Activated CD4-positive, alpha-beta memory T cell treated with anti-CD3 and anti-CD28 coated beads, Interleukin-2, amount 10 ng/mL, durations not matched to agents 7 days and 5 days (primary cell): ENCODE data around the gene FSHB. TPM values are rescaled to one million over a fixed set of nuclear protein-coding genes. Genes with fewer than 3 reads are reported as not detected.
"Not testable (repeated sequence)": the region's sequence is repeated elsewhere in the genome, so short reads cannot be mapped to it uniquely, and the experiment has no call there.

Experiments used
- CTCF ChIA-PET: fragments of 350-600 bp; sonication (Branson Sonifier 250); formaldehyde crosslinking; loops from one replicate; lab custom pipeline; 2021; ENCODE audit warnings: antibody characterized with exemption, inconsistent platforms; lab: Charles Lee
- POLR2A ChIA-PET: fragments of 350-600 bp; sonication (Branson Sonifier 250); formaldehyde crosslinking; loops from one replicate; lab custom pipeline; 2021; ENCODE audit warnings: antibody characterized with exemption; lab: Charles Lee
- DNase-seq: peaks from one replicate; pipeline ENCODE4 v3.0.0-alpha.2; 2020
- H3K27ac Mint-ChIP-seq: one replicate; pipeline ENCODE4 v1.8.0; 2021; ENCODE audit warnings: mild to moderate bottlenecking, mixed read lengths
- H3K27me3 Mint-ChIP-seq: one replicate; pipeline ENCODE4 v1.8.0; 2021; ENCODE audit warnings: mixed read lengths
- H3K36me3 Mint-ChIP-seq: one replicate; pipeline ENCODE4 v1.8.0; 2021; ENCODE audit warnings: low read depth, mixed read lengths
- H3K4me1 Mint-ChIP-seq: one replicate; pipeline ENCODE4 v1.8.0; 2021; ENCODE audit warnings: mixed read lengths
- H3K4me3 Mint-ChIP-seq: one replicate; pipeline ENCODE4 v1.8.0; 2021; ENCODE audit warnings: mild to moderate bottlenecking, mixed read lengths
- H3K9me3 Mint-ChIP-seq: one replicate; pipeline ENCODE4 v1.8.0; 2021; ENCODE audit warnings: mixed read lengths
- total RNA-seq, 2 experiments: library from RNA; stranded (reverse); gene quantifications; one replicate each; pipeline ENCODE4 v1.2.3, GENCODE V29; 2021

The FSHB gene
- total RNA-seq, 2 experiments from 2014 or later: not detected

DNA sequence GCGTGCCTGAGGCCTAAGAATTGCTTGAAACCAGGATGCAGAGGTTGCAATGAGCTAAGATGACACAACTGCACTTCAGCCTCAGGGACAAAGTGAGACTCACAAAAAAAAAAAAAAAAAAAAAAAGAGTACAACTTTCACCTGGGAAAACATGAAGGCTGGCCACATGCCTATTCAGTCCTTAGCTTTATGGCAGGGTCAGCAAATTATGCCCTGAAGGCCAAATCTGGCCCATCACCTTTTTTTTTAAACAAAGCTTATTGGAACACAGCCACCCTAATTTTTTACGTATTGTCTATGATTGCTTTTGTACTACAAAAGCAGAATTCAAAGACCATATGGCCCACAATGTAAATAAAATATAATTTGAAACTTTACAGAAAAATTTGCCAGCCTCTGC is 8.2 kb downstream of the FSHB start:
- POLR2A ChIA-PET: no interaction called here
- H3K27ac Mint-ChIP-seq: no peak overlapping the region
- H3K36me3 Mint-ChIP-seq: no peaks in the 10 kb centered on the region

GRCh38 chr11:30244265-30244664 is 13.5 kb downstream of the FSHB start:
- ChIA-PET POLR2A (no interaction called here), CTCF (no interaction called here)
- Mint-ChIP-seq H3K27ac (no peak overlapping the region), H3K4me1 (no peaks in the 10 kb centered on the region), H3K36me3 (no peaks in the 10 kb centered on the region), H3K4me3 (no peak overlapping the region), H3K27me3 (peaks cover 1% of the 10 kb centered on the region), H3K9me3 (no peaks in the 10 kb centered on the region)
- DNase-seq: no peak

More for the DNA sequence above, 8.2 kb downstream of the FSHB start:
- no peak for DNase-seq
- Mint-ChIP-seq H3K4me3 (no peak overlapping the region), H3K9me3 (no peaks in the 10 kb centered on the region), H3K4me1 (no peaks in the 10 kb centered on the region), H3K27me3 (no peaks in the 10 kb centered on the region)
- CTCF ChIA-PET: interaction anchor here (0.6 kb wide), 1 partner anchor 640 kb away, joined by 4 read pairs; no protein-coding TSS in a partner anchor

GRCh38 chr11:30245621-30246020 is 14.8 kb downstream of the FSHB start:
- Mint-ChIP-seq H3K36me3 (no peaks in the 10 kb centered on the region), H3K4me3 (no peak overlapping the region), H3K27me3 (peaks cover 1% of the 10 kb centered on the region), H3K27ac (no peak overlapping the region), H3K4me1 (no peaks in the 10 kb centered on the region), H3K9me3 (no peaks in the 10 kb centered on the region)
- DNase-seq: no peak
- CTCF ChIA-PET: no interaction called here
- POLR2A ChIA-PET: no interaction called here

DNA sequence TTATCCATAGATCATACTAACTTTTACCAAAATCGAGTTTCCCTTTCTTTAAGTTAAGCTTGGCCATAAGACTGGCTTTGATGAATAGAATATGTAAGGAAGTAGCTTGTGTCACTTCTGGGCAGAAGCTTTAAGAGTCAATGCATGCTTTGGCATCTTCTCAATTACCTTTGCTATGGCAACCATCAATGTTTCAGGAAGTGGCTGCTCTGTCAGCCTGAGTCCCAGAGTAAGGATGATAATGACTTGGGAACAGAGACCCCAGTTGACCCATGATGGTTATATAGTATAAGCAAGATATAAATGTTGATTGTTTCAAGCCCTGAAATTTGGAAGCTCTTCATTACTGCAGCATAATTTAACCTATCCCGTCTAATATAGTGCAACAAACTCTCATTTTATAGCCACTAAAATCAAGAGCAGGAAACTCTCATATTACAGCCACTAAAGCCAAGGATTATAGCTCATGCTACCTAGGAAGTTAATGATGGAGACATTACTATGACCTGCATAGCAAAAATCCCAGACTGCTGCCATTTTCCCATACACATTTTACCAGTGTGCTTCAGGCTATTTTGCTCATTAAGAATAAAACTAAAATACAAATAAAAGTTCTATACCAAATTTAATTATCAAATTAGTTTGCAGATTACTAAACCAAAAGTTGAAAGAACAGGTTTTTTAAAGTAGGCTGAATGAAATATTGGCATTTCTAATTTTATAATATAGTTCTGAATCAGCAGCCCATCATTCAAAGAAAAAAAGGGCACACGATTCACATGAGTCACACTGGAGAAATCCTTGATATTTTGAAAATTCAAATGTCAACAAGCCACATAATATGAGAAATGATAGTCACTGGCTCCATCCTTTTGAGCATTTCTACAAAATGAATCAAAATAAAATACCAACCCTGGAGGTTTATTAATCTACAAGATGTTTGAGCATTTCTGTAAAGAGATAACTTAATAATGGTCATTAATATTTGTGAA is 23.8 kb downstream of the FSHB start:
- DNase-seq: no peak
- H3K27ac Mint-ChIP-seq: no peak overlapping the region
- ChIA-PET POLR2A (no interaction called here), CTCF (no interaction called here)
- no peaks in the 10 kb centered on the region for H3K9me3 Mint-ChIP-seq
- H3K27me3 Mint-ChIP-seq: no peaks in the 10 kb centered on the region
- H3K4me3 Mint-ChIP-seq: no peak overlapping the region
- no peaks in the 10 kb centered on the region for H3K36me3 Mint-ChIP-seq
- no peaks in the 10 kb centered on the region for H3K4me1 Mint-ChIP-seq

DNA sequence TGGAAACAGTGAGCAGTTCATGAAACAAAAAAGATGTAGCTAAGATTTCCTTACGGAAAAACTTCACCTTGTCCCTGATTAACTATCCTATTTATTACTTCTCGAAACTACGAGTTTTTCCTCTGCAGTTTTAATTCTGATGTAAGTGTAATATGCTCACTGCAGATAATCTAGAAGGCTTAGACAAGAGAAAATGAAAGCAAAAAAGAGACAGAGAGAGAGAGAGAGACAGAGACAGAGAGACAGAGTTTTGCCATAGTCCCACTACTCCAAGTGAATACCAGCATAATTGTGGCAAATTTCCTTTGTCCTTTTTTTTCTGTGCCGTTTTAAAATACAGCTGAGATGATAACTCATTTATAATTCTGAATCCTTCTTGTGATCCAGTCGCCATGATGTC is 24.8 kb downstream of the FSHB start:
- no peaks in the 10 kb centered on the region for H3K9me3 Mint-ChIP-seq
- H3K36me3 Mint-ChIP-seq: no peaks in the 10 kb centered on the region
- ChIA-PET CTCF (no interaction called here), POLR2A (no interaction called here)
- H3K4me1 Mint-ChIP-seq: no peaks in the 10 kb centered on the region
- no peak overlapping the region for H3K4me3 Mint-ChIP-seq
- no peak for DNase-seq
- H3K27ac Mint-ChIP-seq: no peak overlapping the region
- no peaks in the 10 kb centered on the region for H3K27me3 Mint-ChIP-seq

- no peaks in the 10 kb centered on the region for H3K27me3 Mint-ChIP-seq
- H3K36me3 Mint-ChIP-seq: no peaks in the 10 kb centered on the region
- no peaks in the 10 kb centered on the region for H3K4me1 Mint-ChIP-seq
- H3K27ac Mint-ChIP-seq: no peak overlapping the region
- H3K4me3 Mint-ChIP-seq: no peak overlapping the region
- ChIA-PET CTCF (no interaction called here), POLR2A (no interaction called here)
- no peaks in the 10 kb centered on the region for H3K9me3 Mint-ChIP-seq
- DNase-seq: no peak
Measured at GRCh38 chr11:30257058-30257457, 26.2 kb downstream of the FSHB start.

- DNase-seq: no peak
- H3K4me1 Mint-ChIP-seq: no peaks in the 10 kb centered on the region
- no peak overlapping the region for H3K27ac Mint-ChIP-seq
- H3K36me3 Mint-ChIP-seq: no peaks in the 10 kb centered on the region
- H3K27me3 Mint-ChIP-seq: no peaks in the 10 kb centered on the region
- ChIA-PET CTCF (no interaction called here), POLR2A (no interaction called here)
- no peaks in the 10 kb centered on the region for H3K9me3 Mint-ChIP-seq
- H3K4me3 Mint-ChIP-seq: no peak overlapping the region
Measured at GRCh38 chr11:30258679-30259078, 27.9 kb downstream of the FSHB start.

- POLR2A ChIA-PET: no interaction called here
- Mint-ChIP-seq H3K36me3 (no peaks in the 10 kb centered on the region), H3K4me3 (no peak overlapping the region), H3K9me3 (no peaks in the 10 kb centered on the region), H3K27me3 (no peaks in the 10 kb centered on the region), H3K27ac (no peak overlapping the region), H3K4me1 (no peaks in the 10 kb centered on the region)
- CTCF ChIA-PET: no interaction called here
- DNase-seq: no peak
Measured at GRCh38 chr11:30260813-30261212, 30.0 kb downstream of the FSHB start.

DNA sequence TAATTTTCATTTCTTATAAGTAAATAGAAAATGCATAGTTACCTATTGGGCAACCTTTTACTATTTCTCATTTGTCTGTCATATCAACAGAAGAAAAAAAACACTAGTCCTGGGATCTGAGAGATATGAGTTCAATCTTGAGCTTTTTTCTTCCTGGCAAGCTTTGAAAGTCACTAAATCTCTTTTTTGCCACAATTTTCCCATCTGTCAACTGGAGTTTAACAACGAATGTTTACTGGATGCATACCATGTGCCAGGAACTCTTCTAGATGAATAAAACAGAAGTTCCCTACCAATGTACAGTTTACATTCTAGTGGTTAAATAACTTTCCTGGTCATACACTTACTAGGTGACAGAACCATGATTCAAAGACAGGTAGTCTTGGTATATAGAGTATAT is 31.0 kb downstream of the FSHB start:
- Mint-ChIP-seq H3K36me3 (no peaks in the 10 kb centered on the region), H3K9me3 (no peaks in the 10 kb centered on the region), H3K27ac (no peak overlapping the region), H3K4me1 (no peaks in the 10 kb centered on the region), H3K4me3 (no peak overlapping the region), H3K27me3 (no peaks in the 10 kb centered on the region)
- POLR2A ChIA-PET: no interaction called here
- CTCF ChIA-PET: no interaction called here
- DNase-seq: no peak

DNA sequence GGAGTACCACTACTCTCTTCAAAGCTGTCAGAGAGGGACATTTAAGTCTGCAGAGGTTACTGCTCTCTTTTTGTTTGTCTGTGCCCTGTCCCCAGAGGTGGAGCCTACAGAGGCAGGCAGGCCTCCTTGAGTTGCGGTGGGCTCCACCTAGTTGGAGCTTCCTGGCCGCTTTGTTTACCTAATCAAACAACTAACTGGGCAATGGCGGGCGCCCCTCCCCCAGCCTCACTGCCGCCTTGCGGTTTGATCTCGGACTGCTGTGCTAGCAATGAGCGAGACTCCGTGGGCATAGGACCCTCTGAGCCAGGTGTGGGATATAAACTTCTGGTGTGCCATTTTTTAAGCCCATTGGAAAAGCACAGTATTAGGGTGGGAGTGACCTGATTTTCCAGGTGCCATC is 37.8 kb downstream of the FSHB start:
- H3K4me1 Mint-ChIP-seq, H3K27me3 Mint-ChIP-seq, CTCF ChIA-PET, H3K4me3 Mint-ChIP-seq, H3K27ac Mint-ChIP-seq, POLR2A ChIA-PET, DNase-seq, H3K36me3 Mint-ChIP-seq, H3K9me3 Mint-ChIP-seq: not testable (repeated sequence)

DNA sequence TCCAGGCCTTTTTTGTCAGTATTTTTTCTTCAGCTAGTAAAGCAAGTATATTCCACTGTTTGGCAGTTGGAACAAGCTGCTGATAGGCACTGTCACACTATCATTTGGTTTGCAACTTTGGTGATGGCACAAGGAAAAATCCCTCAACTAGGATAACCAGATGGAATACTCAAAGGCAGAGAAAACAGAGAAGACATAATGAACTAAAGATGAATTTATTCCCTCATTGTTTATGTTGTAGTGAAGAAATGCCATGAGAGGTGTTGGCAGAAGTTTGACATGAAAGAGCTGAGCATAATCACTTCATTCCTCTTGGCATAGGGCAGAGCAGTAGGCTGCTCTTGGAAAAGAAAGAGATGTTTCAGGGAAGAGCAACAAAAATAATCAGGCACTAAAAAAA is 39.9 kb downstream of the FSHB start:
- peaks cover 11% of the 10 kb centered on the region for H3K27me3 Mint-ChIP-seq
- no peaks in the 10 kb centered on the region for H3K4me1 Mint-ChIP-seq
- ChIA-PET CTCF (no interaction called here), POLR2A (no interaction called here)
- no peaks in the 10 kb centered on the region for H3K36me3 Mint-ChIP-seq
- no peak overlapping the region for H3K27ac Mint-ChIP-seq
- no peak overlapping the region for H3K4me3 Mint-ChIP-seq
- no peak for DNase-seq
- peaks cover 2% of the 10 kb centered on the region for H3K9me3 Mint-ChIP-seq

DNA sequence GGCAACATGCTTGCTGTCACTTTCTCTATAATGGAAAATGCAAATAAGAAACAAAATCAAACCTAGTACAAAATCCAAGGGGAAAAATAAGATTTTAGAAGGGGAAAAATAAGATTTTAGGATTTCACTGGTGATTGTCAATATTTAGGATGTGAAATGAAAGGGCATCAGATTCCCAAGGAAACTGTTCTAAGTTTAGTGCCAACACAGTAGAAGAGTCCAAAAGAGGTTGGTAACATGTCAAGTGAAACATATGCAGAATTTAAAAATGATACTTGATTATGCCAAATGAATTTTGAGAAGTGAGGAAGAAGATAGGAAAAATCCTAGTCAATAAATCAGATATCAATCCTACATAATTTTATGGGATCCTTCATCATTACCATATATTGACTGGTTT is 46.4 kb downstream of the FSHB start:
- Mint-ChIP-seq H3K4me3 (no peak overlapping the region), H3K27ac (no peak overlapping the region), H3K4me1 (peaks cover 15% of the 10 kb centered on the region), H3K36me3 (no peaks in the 10 kb centered on the region), H3K27me3 (peaks cover 7% of the 10 kb centered on the region), H3K9me3 (peaks cover 3% of the 10 kb centered on the region)
- ChIA-PET CTCF (no interaction called here), POLR2A (no interaction called here)
- no peak for DNase-seq

- no peak for DNase-seq
- no peaks in the 10 kb centered on the region for H3K36me3 Mint-ChIP-seq
- ChIA-PET CTCF (no interaction called here), POLR2A (no interaction called here)
- H3K4me3 Mint-ChIP-seq: no peak overlapping the region
- H3K9me3 Mint-ChIP-seq: peaks cover 3% of the 10 kb centered on the region
- H3K27me3 Mint-ChIP-seq: peaks cover 2% of the 10 kb centered on the region
- H3K4me1 Mint-ChIP-seq: peaks cover 24% of the 10 kb centered on the region
- no peak overlapping the region for H3K27ac Mint-ChIP-seq
Measured at GRCh38 chr11:30279796-30280195, 49.0 kb downstream of the FSHB start.
